ENCODE data around the gene RABGEF1. TPM values are rescaled to one million over a fixed set of nuclear protein-coding genes. Genes with fewer than 3 reads are reported as not detected.

The RABGEF1 gene
- total and polyA plus RNA-seq, 2 donors (not counting 1 experiment from before 2014, with no cell fraction given), result 27.9 to 31.0 TPM

- Histone ChIP-seq H3K9ac (ENCODE audit: low read length) (no peak overlapping the region), H3K36me3 (replicated peaks in 1 of 2; ENCODE audit: control extremely low read depth in 1 of 2, control insufficient read depth in 1 of 2, extremely low read depth in 1 of 2, insufficient read depth in 2 of 2, low read length in 1 of 2) (peaks cover 0 to 3% of the 10 kb centered on the region in 2 experiments), H3K4me3 (ENCODE audit: control extremely low read depth in 1 of 5, extremely low read depth in 1 of 5, insufficient read depth in 1 of 5, low read depth in 2 of 5, low read length in 4 of 5) (no peak overlapping the region), H3K9me3 (ENCODE audit: control extremely low read depth in 1 of 3, control insufficient read depth in 2 of 3, insufficient read depth in 1 of 3, low read length in 2 of 3) (no peaks in the 10 kb centered on the region), H2AFZ (ENCODE audit: insufficient read depth, low read depth, low read length, poor library complexity, severe bottlenecking) (no peak overlapping the region), H4K20me1 (ENCODE audit: control insufficient read depth, insufficient read depth, low read length, poor library complexity, severe bottlenecking) (peaks cover 8% of the 10 kb centered on the region), H3K79me2 (ENCODE audit: control insufficient read depth, insufficient read depth, low read length) (peaks cover 9% of the 10 kb centered on the region), H3K27me3 (replicated peaks in 1 of 4; ENCODE audit: control extremely low read depth in 1 of 4, control insufficient read depth in 3 of 4, insufficient read depth in 4 of 4, low read length in 3 of 4) (no peaks in the 10 kb centered on the region), H3K4me1 (ENCODE audit: control insufficient read depth in 2 of 2, insufficient read depth in 2 of 2, low read length in 2 of 2) (no peaks in the 10 kb centered on the region), H3K4me2 (replicated peaks; ENCODE audit: low read depth, low read length, poor library complexity, severe bottlenecking) (no peak overlapping the region), H3K27ac (ENCODE audit: low read length in 2 of 2) (no peak overlapping the region)
- intact Hi-C loops (cut with micrococcal nuclease), result no loop called here
- Mint-ChIP-seq H3K27me3 (no peaks in the 10 kb centered on the region), H3K9me3 (ENCODE audit: insufficient read depth) (no peaks in the 10 kb centered on the region), H3K4me3 (no peak overlapping the region), H3K4me1 (no peaks in the 10 kb centered on the region), H3K27ac (no peak overlapping the region)
- WGBS (ENCODE audit: insufficient coverage), result 100% methylated on average over 1 of the region's 2 CpGs
- TF ChIP-seq CTCF (IDR thresholded peaks at IDR 0.05) (no peak), EZH2 (IDR thresholded peaks at IDR 0.05; ENCODE audit: borderline replicate concordance, insufficient read depth, low read depth, low read length, poor library complexity, severe bottlenecking) (no peak)
- DNase-seq, result no peak
- no peak for ATAC-seq (ENCODE audit: low read depth)
- CTCF ChIA-PET, result no interaction called here
- POLR2A ChIA-PET, result no interaction called here
Observed at GRCh38 chr7:66696774-66697191, 43.8 kb upstream of the RABGEF1 start.

GRCh38 chr7:66697449-66698438, 42.8 kb upstream of the RABGEF1 start:
- CTCF ChIA-PET, result no interaction called here

More at GRCh38 chr7:66697449-66698438, 42.8 kb upstream of the RABGEF1 start:
- Histone ChIP-seq H3K27me3 (replicated peaks in 1 of 4; ENCODE audit: control extremely low read depth in 1 of 4, control insufficient read depth in 3 of 4, insufficient read depth in 4 of 4, low read length in 3 of 4) (no peaks in the 10 kb centered on the region), H3K4me2 (replicated peaks; ENCODE audit: low read depth, low read length, poor library complexity, severe bottlenecking) (no peak overlapping the region), H4K20me1 (ENCODE audit: control insufficient read depth, insufficient read depth, low read length, poor library complexity, severe bottlenecking) (peaks cover under 1% of the 10 kb centered on the region), H3K4me1 (ENCODE audit: control insufficient read depth in 2 of 2, insufficient read depth in 2 of 2, low read length in 2 of 2) (no peaks in the 10 kb centered on the region), H3K9ac (ENCODE audit: low read length) (no peak overlapping the region), H2AFZ (ENCODE audit: insufficient read depth, low read depth, low read length, poor library complexity, severe bottlenecking) (no peak overlapping the region), H3K27ac (ENCODE audit: low read length in 2 of 2) (no peak overlapping the region), H3K36me3 (replicated peaks in 1 of 2; ENCODE audit: control extremely low read depth in 1 of 2, control insufficient read depth in 1 of 2, extremely low read depth in 1 of 2, insufficient read depth in 2 of 2, low read length in 1 of 2) (peaks cover 0 to 3% of the 10 kb centered on the region in 2 experiments), H3K79me2 (ENCODE audit: control insufficient read depth, insufficient read depth, low read length) (peaks cover 9% of the 10 kb centered on the region), H3K9me3 (ENCODE audit: control extremely low read depth in 1 of 3, control insufficient read depth in 2 of 3, insufficient read depth in 1 of 3, low read length in 2 of 3) (no peaks in the 10 kb centered on the region), H3K4me3 (ENCODE audit: control extremely low read depth in 1 of 5, extremely low read depth in 1 of 5, insufficient read depth in 1 of 5, low read depth in 2 of 5, low read length in 4 of 5) (no peak overlapping the region)
- Mint-ChIP-seq H3K4me1 (no peaks in the 10 kb centered on the region), H3K27me3 (no peaks in the 10 kb centered on the region), H3K27ac (no peak overlapping the region), H3K4me3 (no peak overlapping the region), H3K9me3 (ENCODE audit: insufficient read depth) (no peaks in the 10 kb centered on the region)
- ATAC-seq (ENCODE audit: low read depth), result no peak
- DNase-seq, result no peak
- intact Hi-C loops (cut with micrococcal nuclease), result no loop called here
- no peak for TF ChIP-seq EZH2 (IDR thresholded peaks at IDR 0.05; ENCODE audit: borderline replicate concordance, insufficient read depth, low read depth, low read length, poor library complexity, severe bottlenecking)
- TF ChIP-seq CTCF (IDR thresholded peaks at IDR 0.05), result no peak
- POLR2A ChIA-PET, result no interaction called here
- 84% methylated on average over 16 of the region's 20 CpGs for WGBS (ENCODE audit: insufficient coverage)
